Measurements from ENCODE around the gene PTPRG.

DNA sequence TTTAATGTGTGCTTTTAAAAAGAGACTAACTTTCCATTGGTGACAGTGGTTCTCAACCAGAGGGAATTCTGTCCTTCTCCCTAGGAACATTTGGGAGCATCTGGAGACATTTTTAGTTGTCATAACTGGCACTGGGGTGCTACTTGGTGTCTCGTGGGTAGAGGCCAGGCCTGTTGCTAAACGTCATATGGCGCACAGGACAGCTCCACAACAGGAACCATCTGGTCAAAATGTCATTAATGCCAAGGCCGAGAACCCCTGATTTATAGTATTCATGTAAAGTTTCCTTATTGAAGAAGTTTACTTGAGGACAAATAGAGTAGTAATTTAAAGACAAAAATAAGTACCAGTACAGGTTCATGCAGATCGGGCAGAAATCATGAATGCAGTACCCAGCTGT lies 647.7 kb downstream of the PTPRG start:
- TF ChIP-seq CTCF (IDR thresholded peaks at IDR 0.05; ENCODE audit: low read depth, low read length, poor library complexity, severe bottlenecking) (no peak), EZH2phosphoT487 (IDR thresholded peaks at IDR 0.05; ENCODE audit: borderline replicate concordance, low read length) (no peak)

Data from DOHH2 (cell line).